ENCODE data around the gene RECK.

DNA sequence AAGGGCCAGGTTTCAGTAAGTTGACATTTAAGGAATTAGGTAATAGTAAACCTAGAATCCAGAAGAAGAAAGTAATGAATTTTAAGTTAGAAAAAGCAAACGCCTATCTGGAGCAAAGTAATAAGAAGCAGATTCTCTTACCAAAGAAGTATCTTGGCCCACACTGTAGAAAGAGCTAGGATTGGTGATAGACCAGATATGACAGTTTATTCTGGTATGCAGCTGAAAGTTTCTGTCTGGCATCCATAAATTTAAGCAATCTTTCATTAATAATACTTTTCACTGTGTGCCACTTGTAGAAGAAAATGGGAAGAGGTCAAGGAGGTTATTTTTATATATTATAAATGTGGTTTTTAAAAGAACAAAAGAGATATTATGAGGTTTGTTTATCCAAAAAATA lies 3.0 kb downstream of the RECK start:
- TF ChIP-seq CTCF (IDR thresholded peaks at IDR 0.05; ENCODE audit: low read depth, low read length, poor library complexity, severe bottlenecking), result no peak
- no peak for TF ChIP-seq EZH2phosphoT487 (IDR thresholded peaks at IDR 0.05; ENCODE audit: borderline replicate concordance, low read length)

Data from DOHH2 (cell line).